Karpas-422 (cell line): ENCODE results near the gene ZNF79. TPM values are rescaled to one million over a fixed set of nuclear protein-coding genes. Genes with fewer than 3 reads are reported as not detected.
"Not testable (repeated sequence)": the region's sequence is repeated elsewhere in the genome, so short reads cannot be mapped to it uniquely, and the experiment has no call there.

Source experiments
- DNase-seq: peaks from one replicate; pipeline ENCODE4 v3.0.0-alpha.2; 2015
- H2AFZ ChIP-seq: fragments of 200-600 bp; sonication (generic); 2 replicates; pipeline ENCODE4 v1.6.1; 2014; ENCODE audit warnings: antibody characterized with exemption, low read length, mixed read lengths
- H3K27ac ChIP-seq: fragments of 200-600 bp; sonication (generic); 2 replicates; pipeline ENCODE4 v1.5.1; 2014; ENCODE audit warnings: mild to moderate bottlenecking, low read length, moderate library complexity
- H3K27me3 ChIP-seq: fragments of 200-600 bp; sonication (generic); 2 replicates; pipeline ENCODE4 v1.6.1; 2014; ENCODE audit warnings: low read length, mixed read lengths
- H3K36me3 ChIP-seq: fragments of 200-600 bp; sonication (generic); 2 replicates; pipeline ENCODE4 v1.6.1; 2014; ENCODE audit warnings: low read length, mixed read lengths; ENCODE audit not compliant: insufficient read depth
- H3K4me1 ChIP-seq: fragments of 200-600 bp; sonication (generic); 2 replicates; pipeline ENCODE4 v1.6.1; 2014; ENCODE audit warnings: mild to moderate bottlenecking, low read length, mixed read lengths
- H3K4me2 ChIP-seq: fragments of 200-600 bp; sonication (generic); 2 replicates; pipeline ENCODE4 v1.6.1; 2014; ENCODE audit warnings: low read length, low read depth, mild to moderate bottlenecking; ENCODE audit not compliant: poor library complexity, severe bottlenecking
- H3K4me3 ChIP-seq: fragments of 200-600 bp; sonication (generic); 2 replicates; pipeline ENCODE4 v1.5.1; 2014; ENCODE audit warnings: mild to moderate bottlenecking, antibody characterized with exemption, low read length, mixed read lengths
- H3K79me2 ChIP-seq: fragments of 200-600 bp; sonication (generic); 2 replicates; pipeline ENCODE4 v1.6.1; 2014; ENCODE audit warnings: mild to moderate bottlenecking, low read length, mixed read lengths
- H3K9ac ChIP-seq: fragments of 200-600 bp; sonication (generic); 2 replicates; pipeline ENCODE4 v1.6.0; 2014; ENCODE audit warnings: low read length
- H3K9me2 ChIP-seq: fragments of 200-600 bp; sonication (generic), shearing (Covaris generic); replicated peaks from 2 replicates; pipeline ENCODE4 v1.6.0; 2014; ENCODE audit warnings: mild to moderate bottlenecking, low read length, moderate library complexity; ENCODE audit not compliant: insufficient read depth
- H3K9me3 ChIP-seq: fragments of 300-700, 200-600 bp; sonication (generic); 2 replicates; pipeline ENCODE4 v1.6.1; 2014; ENCODE audit warnings: low read length, mixed read lengths
- H4K20me1 ChIP-seq: fragments of 200-600 bp; sonication (generic); 2 replicates; pipeline ENCODE4 v1.6.1; 2014; ENCODE audit warnings: mild to moderate bottlenecking, antibody characterized with exemption, low read length, low read depth; ENCODE audit not compliant: insufficient read depth
- total RNA-seq: library from RNA; depleted of rRNA; stranded (reverse); fragments of >200 nt; shearing (Covaris generic); gene quantifications from 2 replicates; pipeline ENCODE4 v1.2.3, GENCODE V29; 2014; ENCODE audit warnings: low replicate concordance

Gene ZNF79
- total RNA-seq, 1 experiment from 2014 or later = 8.1 TPM

- not testable (repeated sequence) for H4K20me1 ChIP-seq, H3K27me3 ChIP-seq
Observed at GRCh38 chr9:127466407-127466917, 42.3 kb downstream of the ZNF79 start.

GRCh38 chr9:127467621-127468020, 43.4 kb downstream of the ZNF79 start:
- Histone ChIP-seq H4K20me1 (no peaks in the 10 kb centered on the region), H3K36me3 (no peaks in the 10 kb centered on the region), H3K4me1 (no peaks in the 10 kb centered on the region), H3K9me2 (no peaks in the 10 kb centered on the region), H3K79me2 (no peaks in the 10 kb centered on the region), H3K27ac (no peak overlapping the region), H3K4me2 (no peak overlapping the region), H3K9me3 (no peaks in the 10 kb centered on the region), H2AFZ (no peak overlapping the region), H3K27me3 (no peaks in the 10 kb centered on the region), H3K9ac (no peak overlapping the region), H3K4me3 (no peak overlapping the region)
- DNase-seq = no peak

More at GRCh38 chr9:127466407-127466917, 42.3 kb downstream of the ZNF79 start:
- H3K36me3 ChIP-seq, H3K9ac ChIP-seq, H3K79me2 ChIP-seq, H3K4me3 ChIP-seq, H3K4me2 ChIP-seq, H3K27ac ChIP-seq, H3K4me1 ChIP-seq, DNase-seq, H3K9me2 ChIP-seq, H2AFZ ChIP-seq, H3K9me3 ChIP-seq: not testable (repeated sequence)

DNA sequence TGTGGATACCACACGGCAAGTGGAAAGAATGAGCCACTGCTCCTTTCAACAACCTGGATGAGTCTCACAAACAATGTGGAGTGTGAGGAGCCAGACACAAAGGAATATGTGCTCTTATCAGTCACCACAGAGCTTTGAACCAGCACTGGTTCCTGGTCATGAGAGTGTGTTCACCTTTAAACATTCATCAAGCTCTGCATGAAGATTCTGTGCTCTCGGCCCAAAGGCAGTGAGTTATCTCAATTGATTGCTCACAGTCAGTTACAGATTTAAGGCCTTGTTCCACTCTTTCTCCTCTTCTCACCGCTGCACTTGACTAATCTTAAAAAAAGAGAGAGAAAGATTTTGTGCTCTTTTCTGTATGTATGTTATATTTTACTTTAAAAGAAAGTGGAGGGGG, 46.5 kb downstream of the ZNF79 start:
- H2AFZ ChIP-seq = no peak overlapping the region
- no peak overlapping the region for H3K4me3 ChIP-seq
- no peak for DNase-seq
- no peak overlapping the region for H3K27ac ChIP-seq
- H3K79me2 ChIP-seq = no peaks in the 10 kb centered on the region
- no peaks in the 10 kb centered on the region for H3K9me2 ChIP-seq
- H3K4me2 ChIP-seq = no peak overlapping the region
- H3K36me3 ChIP-seq = no peaks in the 10 kb centered on the region
- H3K9ac ChIP-seq = no peak overlapping the region
- no peaks in the 10 kb centered on the region for H3K27me3 ChIP-seq
- H3K9me3 ChIP-seq = no peaks in the 10 kb centered on the region
- H3K4me1 ChIP-seq = no peaks in the 10 kb centered on the region
- no peaks in the 10 kb centered on the region for H4K20me1 ChIP-seq

DNA sequence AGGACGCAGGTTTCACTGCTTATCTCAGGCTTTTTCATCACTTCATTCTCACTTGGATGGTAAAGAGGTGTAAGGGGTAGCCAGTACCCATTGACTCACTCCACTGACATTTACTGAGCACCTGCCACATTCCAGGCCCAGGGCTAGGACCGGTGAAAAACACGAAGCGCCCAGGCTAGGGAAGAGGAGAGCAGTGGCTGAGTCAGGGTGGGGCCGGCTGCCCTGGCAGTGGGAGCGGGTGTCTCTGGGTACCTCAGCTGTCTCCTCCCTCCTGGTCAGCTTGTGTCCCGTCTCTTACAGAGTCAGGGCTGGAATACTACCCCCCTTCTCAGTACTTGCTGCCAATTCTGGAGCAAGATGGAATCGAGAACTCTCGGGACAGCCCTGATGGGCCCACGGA, 49.3 kb downstream of the ZNF79 start:
- H3K4me2 ChIP-seq = no peak overlapping the region
- no peak overlapping the region for H3K9ac ChIP-seq
- DNase-seq = no peak
- no peaks in the 10 kb centered on the region for H3K36me3 ChIP-seq
- no peaks in the 10 kb centered on the region for H4K20me1 ChIP-seq
- no peaks in the 10 kb centered on the region for H3K9me3 ChIP-seq
- H3K4me1 ChIP-seq = no peaks in the 10 kb centered on the region
- no peaks in the 10 kb centered on the region for H3K9me2 ChIP-seq
- H3K27ac ChIP-seq = no peak overlapping the region
- H3K4me3 ChIP-seq = no peak overlapping the region
- no peaks in the 10 kb centered on the region for H3K79me2 ChIP-seq
- no peaks in the 10 kb centered on the region for H3K27me3 ChIP-seq
- H2AFZ ChIP-seq = no peak overlapping the region

- Histone ChIP-seq H2AFZ (no peak overlapping the region), H3K9me3 (no peaks in the 10 kb centered on the region), H3K9ac (no peak overlapping the region)
Observed at GRCh38 chr9:127473932-127474331, 49.8 kb downstream of the ZNF79 start.

GRCh38 chr9:127474592-127474991, 50.4 kb downstream of the ZNF79 start:
- DNase-seq = no peak
- H3K36me3 ChIP-seq = no peaks in the 10 kb centered on the region
- no peaks in the 10 kb centered on the region for H3K4me1 ChIP-seq
- no peak overlapping the region for H2AFZ ChIP-seq
- no peaks in the 10 kb centered on the region for H3K9me3 ChIP-seq
- no peaks in the 10 kb centered on the region for H3K79me2 ChIP-seq
- no peak overlapping the region for H3K4me2 ChIP-seq
- no peaks in the 10 kb centered on the region for H4K20me1 ChIP-seq
- H3K9me2 ChIP-seq = no peaks in the 10 kb centered on the region
- H3K27me3 ChIP-seq = no peaks in the 10 kb centered on the region
- no peak overlapping the region for H3K4me3 ChIP-seq
- H3K27ac ChIP-seq = no peak overlapping the region
- no peak overlapping the region for H3K9ac ChIP-seq

More at GRCh38 chr9:127473932-127474331, 49.8 kb downstream of the ZNF79 start:
- H3K9me2 ChIP-seq = no peaks in the 10 kb centered on the region
- H3K4me2 ChIP-seq = no peak overlapping the region
- no peaks in the 10 kb centered on the region for H3K36me3 ChIP-seq
- H4K20me1 ChIP-seq = no peaks in the 10 kb centered on the region
- H3K4me3 ChIP-seq = no peak overlapping the region
- H3K4me1 ChIP-seq = no peaks in the 10 kb centered on the region
- DNase-seq = no peak
- H3K27me3 ChIP-seq = no peaks in the 10 kb centered on the region
- no peaks in the 10 kb centered on the region for H3K79me2 ChIP-seq
- H3K27ac ChIP-seq = no peak overlapping the region

DNA sequence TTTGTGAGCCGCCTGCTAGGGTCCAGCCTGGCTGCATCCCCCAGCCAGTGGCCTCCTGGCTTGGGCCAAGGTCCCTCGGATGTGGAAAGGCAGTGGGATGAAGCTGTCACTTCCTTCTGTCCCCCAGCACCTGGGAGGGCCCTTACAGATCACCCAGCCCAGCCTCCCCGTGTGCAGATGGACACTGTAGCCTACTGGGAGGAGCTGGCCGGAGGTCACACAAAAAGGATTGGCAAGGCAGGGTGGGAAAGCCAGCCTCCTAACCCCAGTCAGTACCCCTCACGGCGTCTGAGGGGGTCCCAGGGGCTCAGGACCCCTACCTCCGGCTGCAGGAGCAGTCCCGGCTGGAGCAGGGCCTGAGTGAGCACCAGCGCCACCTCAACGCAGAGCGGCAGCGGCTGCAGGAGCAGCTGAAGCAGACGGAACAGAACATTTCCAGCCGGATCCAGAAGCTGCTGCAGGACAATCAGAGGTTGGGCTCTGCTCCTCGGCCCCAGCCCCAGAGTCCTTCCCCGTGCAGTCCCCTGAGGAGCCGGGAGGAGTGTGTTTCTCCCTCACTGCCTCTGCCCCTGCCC, 55.4 kb downstream of the ZNF79 start:
- Histone ChIP-seq H3K27me3 (no peaks in the 10 kb centered on the region), H4K20me1 (no peaks in the 10 kb centered on the region), H3K27ac (no peak overlapping the region), H3K79me2 (no peaks in the 10 kb centered on the region), H3K9me2 (no peaks in the 10 kb centered on the region), H2AFZ (no peak overlapping the region), H3K4me2 (no peak overlapping the region), H3K36me3 (no peaks in the 10 kb centered on the region), H3K9me3 (no peaks in the 10 kb centered on the region), H3K4me1 (no peaks in the 10 kb centered on the region), H3K4me3 (no peak overlapping the region), H3K9ac (no peak overlapping the region)
- DNase-seq = no peak

GRCh38 chr9:127482662-127483061, 58.5 kb downstream of the ZNF79 start:
- Histone ChIP-seq H2AFZ (no peak overlapping the region), H4K20me1 (no peaks in the 10 kb centered on the region), H3K4me1 (no peaks in the 10 kb centered on the region), H3K4me2 (no peak overlapping the region), H3K27me3 (no peaks in the 10 kb centered on the region), H3K4me3 (no peak overlapping the region), H3K9ac (no peak overlapping the region), H3K9me2 (no peaks in the 10 kb centered on the region), H3K27ac (no peak overlapping the region), H3K36me3 (no peaks in the 10 kb centered on the region), H3K79me2 (no peaks in the 10 kb centered on the region), H3K9me3 (no peaks in the 10 kb centered on the region)
- DNase-seq = no peak
